Measurements from ENCODE around the gene CNTNAP5. TPM values are rescaled to one million over a fixed set of nuclear protein-coding genes. Genes with fewer than 3 reads are reported as not detected.

The CNTNAP5 gene
- total RNA-seq, 1 experiment from 2014 or later, result 0.48 TPM

DNA sequence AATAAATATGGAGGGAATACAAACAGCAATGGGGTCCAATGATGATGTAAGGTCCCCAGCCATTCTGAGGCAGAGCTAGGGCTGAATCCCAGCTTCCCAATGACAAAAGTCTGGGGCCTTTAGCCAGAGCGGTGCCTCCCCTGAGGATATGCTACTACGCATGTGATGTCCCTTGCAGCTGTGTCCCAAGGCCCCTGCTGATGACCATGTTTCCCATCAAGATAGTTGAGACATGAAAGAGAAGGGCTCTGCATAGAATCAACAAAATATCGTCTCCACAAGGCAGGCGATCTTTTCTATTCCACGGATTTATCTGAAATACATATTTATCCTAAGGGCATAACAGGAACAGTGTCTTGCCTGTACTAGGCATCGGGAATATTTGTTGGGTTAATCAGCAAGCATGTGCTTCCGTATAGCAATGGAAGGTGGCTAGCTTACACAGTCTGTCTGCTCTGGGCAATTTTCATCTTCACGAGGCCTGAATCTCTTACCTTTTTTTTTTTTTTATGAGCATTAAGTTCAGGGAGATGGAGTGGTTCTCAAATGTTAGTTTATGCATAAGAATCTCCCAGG lies 284.6 kb downstream of the CNTNAP5 start:
- no peaks in the 10 kb centered on the region for H4K20me1 ChIP-seq (ENCODE audit: control insufficient read depth, insufficient read depth, insufficient read length)
- no peak for DNase-seq
- no peaks in the 10 kb centered on the region for H3K79me1 ChIP-seq (ENCODE audit: insufficient read depth, low read depth, low read length, poor library complexity, severe bottlenecking)
- Mint-ChIP-seq H3K4me1 (no peaks in the 10 kb centered on the region), H3K27ac (no peak overlapping the region), H3K4me3 (no peak overlapping the region), H3K36me3 (ENCODE audit: insufficient read depth in 1 of 3, low read depth in 3 of 3) (no peaks in the 10 kb centered on the region), H3K9me3 (peaks cover 0 to 3% of the 10 kb centered on the region in 2 experiments; a peak in 1 of 5 replicates), H3K27me3 (ENCODE audit: low read depth) (no peaks in the 10 kb centered on the region)
- H3K4ac ChIP-seq (ENCODE audit: low read depth, low read length), result no peak overlapping the region
- H3K79me2 ChIP-seq (ENCODE audit: insufficient read depth, low read length), result no peaks in the 10 kb centered on the region
- WGBS (ENCODE audit: extremely low coverage, insufficient read length, low lambda C conversion rate), result no CpG with 5 or more reads among the region's 8 CpGs
- H2BK20ac ChIP-seq (ENCODE audit: low read depth, low read length, poor library complexity, severe bottlenecking), result no peak overlapping the region
- H2BK5ac ChIP-seq (ENCODE audit: insufficient read length, low read length), result no peak overlapping the region
- H4K8ac ChIP-seq (replicated peaks; ENCODE audit: insufficient read length, low read depth, low read length), result no peak overlapping the region
- H2BK120ac ChIP-seq (ENCODE audit: low read depth, low read length, poor library complexity, severe bottlenecking), result no peak overlapping the region
- H3K9me3 ChIP-seq (ENCODE audit: control insufficient read depth, low read depth, low read length), result no peaks in the 10 kb centered on the region
- H2AK5ac ChIP-seq (ENCODE audit: insufficient read length, low read length), result no peak overlapping the region
- no peak overlapping the region for H3K18ac ChIP-seq (ENCODE audit: insufficient read length, low read depth, low read length)
- no peak overlapping the region for H2BK12ac ChIP-seq (ENCODE audit: insufficient read length, low read depth, low read length)
- no peak overlapping the region for H3K23ac ChIP-seq (ENCODE audit: insufficient read length, low read depth, low read length)
- H3K27ac ChIP-seq (ENCODE audit: insufficient read length, low read depth, low read length), result no peak overlapping the region
- H3K23me2 ChIP-seq (ENCODE audit: insufficient read length, low read depth, low read length, poor library complexity, severe bottlenecking), result no peaks in the 10 kb centered on the region
- H2BK15ac ChIP-seq (ENCODE audit: low read depth, low read length), result no peak overlapping the region
- H4K5ac ChIP-seq (ENCODE audit: insufficient read length, low read depth, low read length), result no peak overlapping the region
- H3K4me1 ChIP-seq (ENCODE audit: insufficient read depth, low read length), result no peaks in the 10 kb centered on the region
- H3K4me2 ChIP-seq (ENCODE audit: insufficient read depth, insufficient read length, low read length), result no peak overlapping the region
- H3K14ac ChIP-seq (ENCODE audit: insufficient read depth, low read length), result no peak overlapping the region
- H4K91ac ChIP-seq (ENCODE audit: insufficient read length, low read depth, low read length), result no peak overlapping the region
- H3T11ph ChIP-seq (ENCODE audit: low read length), result no peak overlapping the region
- H3K56ac ChIP-seq (ENCODE audit: insufficient read length, low read depth, low read length), result no peak overlapping the region
- TF ChIP-seq, protein P1, sequence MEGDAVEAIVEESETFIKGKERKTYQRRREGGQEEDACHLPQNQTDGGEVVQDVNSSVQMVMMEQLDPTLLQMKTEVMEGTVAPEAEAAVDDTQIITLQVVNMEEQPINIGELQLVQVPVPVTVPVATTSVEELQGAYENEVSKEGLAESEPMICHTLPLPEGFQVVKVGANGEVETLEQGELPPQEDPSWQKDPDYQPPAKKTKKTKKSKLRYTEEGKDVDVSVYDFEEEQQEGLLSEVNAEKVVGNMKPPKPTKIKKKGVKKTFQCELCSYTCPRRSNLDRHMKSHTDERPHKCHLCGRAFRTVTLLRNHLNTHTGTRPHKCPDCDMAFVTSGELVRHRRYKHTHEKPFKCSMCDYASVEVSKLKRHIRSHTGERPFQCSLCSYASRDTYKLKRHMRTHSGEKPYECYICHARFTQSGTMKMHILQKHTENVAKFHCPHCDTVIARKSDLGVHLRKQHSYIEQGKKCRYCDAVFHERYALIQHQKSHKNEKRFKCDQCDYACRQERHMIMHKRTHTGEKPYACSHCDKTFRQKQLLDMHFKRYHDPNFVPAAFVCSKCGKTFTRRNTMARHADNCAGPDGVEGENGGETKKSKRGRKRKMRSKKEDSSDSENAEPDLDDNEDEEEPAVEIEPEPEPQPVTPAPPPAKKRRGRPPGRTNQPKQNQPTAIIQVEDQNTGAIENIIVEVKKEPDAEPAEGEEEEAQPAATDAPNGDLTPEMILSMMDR (conservative IDR thresholded peaks at IDR 0.05), result no peak
- no peaks in the 10 kb centered on the region for H3K27me3 ChIP-seq (ENCODE audit: insufficient read depth, low read length)
- H3K9ac ChIP-seq (ENCODE audit: extremely low read depth, insufficient read length, low read length), result no peak overlapping the region
- no peak overlapping the region for H2AFZ ChIP-seq (ENCODE audit: low read length)
